Cardiac fibroblast (primary cell): Measurements from ENCODE around the gene SOST.

Source experiments
- DNase-seq, 2 donors: peaks; one replicate each; pipeline versions ENCODE4 v3.0.0 to v3.0.0-alpha.2; 2010; ENCODE audit warnings: low read depth in 2 of 2
- H3K4me3 ChIP-seq, 2 donors: replicated peaks in 1 of 2; 1 replicate in 1 of 2; 2 replicates in 1 of 2; pipeline ENCODE4 v1.5.1; 2011; ENCODE audit warnings: low read depth in 2 of 2, low read length in 2 of 2, mild to moderate bottlenecking in 2 of 2, moderate library complexity in 1 of 2
- CTCF ChIP-seq: IDR thresholded peaks from one replicate; pipeline ENCODE4 v1.5.1; 2011; ENCODE audit warnings: low read depth, mild to moderate bottlenecking, low read length, inconsistent platforms

Gene SOST

GRCh38 chr17:43745541-43745940, 13.1 kb downstream of the SOST start:
- no peak overlapping the region for H3K4me3 ChIP-seq
- TF ChIP-seq CTCF, result no peak
- no peak for DNase-seq

GRCh38 chr17:43741636-43742035, 17.0 kb downstream of the SOST start:
- no peak for TF ChIP-seq CTCF
- no peak for DNase-seq
- no peak overlapping the region for H3K4me3 ChIP-seq

GRCh38 chr17:43740541-43740940, 18.1 kb downstream of the SOST start:
- H3K4me3 ChIP-seq, result no peak overlapping the region
- TF ChIP-seq CTCF, result no peak
- peak; percentile 50 to 77 for DNase-seq

GRCh38 chr17:43737722-43738121, 20.9 kb downstream of the SOST start:
- no peak for TF ChIP-seq CTCF
- H3K4me3 ChIP-seq, result no peak overlapping the region
- no peak for DNase-seq

GRCh38 chr17:43736389-43736788, 22.2 kb downstream of the SOST start:
- TF ChIP-seq CTCF, result no peak
- no peak overlapping the region for H3K4me3 ChIP-seq
- no peak for DNase-seq

GRCh38 chr17:43734376-43734775, 24.2 kb downstream of the SOST start:
- no peak overlapping the region for H3K4me3 ChIP-seq
- peak; percentile 83 to 93 for DNase-seq
- no peak for TF ChIP-seq CTCF

GRCh38 chr17:43733956-43734355, 24.6 kb downstream of the SOST start:
- no peak for DNase-seq
- no peak overlapping the region for H3K4me3 ChIP-seq
- TF ChIP-seq CTCF, result no peak
